B cell (primary cell): ENCODE measurements around the gene AADACL3. TPM values are rescaled to one million over a fixed set of nuclear protein-coding genes. Genes with fewer than 3 reads are reported as not detected.

ENCODE experiments used
- ATAC-seq: fragments of 200-7000 bp; cut with Tn5 transposase; one replicate; pipeline ENCODE4 v1.10.0; 2021; ENCODE audit warnings: low read depth, mild to moderate bottlenecking, moderate number of reproducible peaks, moderate library complexity
- CTCF ChIA-PET: fragments of 350-600 bp; sonication (Branson Sonifier 250); formaldehyde crosslinking; loops from one replicate; lab custom pipeline; 2021; ENCODE audit warnings: antibody characterized with exemption, inconsistent platforms; lab: Charles Lee
- POLR2A ChIA-PET: fragments of 350-600 bp; sonication (Branson Sonifier 250); formaldehyde crosslinking; loops from one replicate; lab custom pipeline; 2021; ENCODE audit warnings: antibody characterized with exemption; lab: Charles Lee
- DNase-seq: peaks from one replicate; pipeline ENCODE4 v3.0.0; 2013
- H2AFZ ChIP-seq: 2 replicates; pipeline ENCODE4 v1.6.1; 2012; ENCODE audit warnings: mild to moderate bottlenecking, low read depth, low read length; ENCODE audit not compliant: insufficient read depth, poor library complexity, severe bottlenecking
- H3K27ac ChIP-seq, 2 donors: 1 replicate in 1 of 2; 2 replicates in 1 of 2; pipeline ENCODE4 v1.5.1; 2012 to 2013; ENCODE audit warnings: low read length in 2 of 2, mild to moderate bottlenecking in 2 of 2, moderate library complexity in 1 of 2
- H3K27me3 ChIP-seq, 4 experiments: fragments of 200-600 bp in 1 of 4; sonication (generic) in 1 of 4; replicated peaks in 1 of 4; 1 replicate in 2 of 4; 2 replicates in 2 of 4; pipeline versions ENCODE4 v1.6.1 to v1.7.0; 2013 to 2016; ENCODE audit warnings: low read length in 3 of 4, mild to moderate bottlenecking in 2 of 4, mixed read lengths in 1 of 4, moderate library complexity in 1 of 4; ENCODE audit not compliant: insufficient read depth in 4 of 4, control insufficient read depth in 3 of 4; ENCODE audit errors: control extremely low read depth in 1 of 4
- H3K36me3 ChIP-seq, 2 experiments: replicated peaks in 1 of 2; 1 replicate in 1 of 2; 2 replicates in 1 of 2; pipeline versions ENCODE4 v1.6.1 to v1.7.1; 2013; ENCODE audit warnings: low read length in 1 of 2; ENCODE audit not compliant: insufficient read depth in 2 of 2, control insufficient read depth in 1 of 2; ENCODE audit errors: control extremely low read depth in 1 of 2, extremely low read depth in 1 of 2
- H3K4me1 ChIP-seq, 2 donors: fragments of 200-600 bp in 1 of 2; sonication (generic) in 1 of 2; 1 replicate in 1 of 2; 2 replicates in 1 of 2; pipeline versions ENCODE4 v1.5.1 to v1.6.1; 2013 to 2017; ENCODE audit warnings: low read length in 2 of 2; ENCODE audit not compliant: control insufficient read depth in 2 of 2, insufficient read depth in 2 of 2
- H3K4me2 ChIP-seq: replicated peaks from 2 replicates; pipeline ENCODE3; 2012; ENCODE audit warnings: mild to moderate bottlenecking, low read depth, low read length; ENCODE audit not compliant: poor library complexity, severe bottlenecking
- H3K4me3 ChIP-seq, 5 experiments: fragments of 200-600 bp in 1 of 5; sonication (generic) in 1 of 5; 1 replicate in 3 of 5; 2 replicates in 2 of 5; pipeline versions ENCODE4 v1.5.1 to v1.7.0; 2011 to 2016; ENCODE audit warnings: low read length in 4 of 5, mild to moderate bottlenecking in 4 of 5, low read depth in 2 of 5, control low read depth in 1 of 5, moderate library complexity in 1 of 5; ENCODE audit not compliant: insufficient read depth in 1 of 5; ENCODE audit errors: control extremely low read depth in 1 of 5, extremely low read depth in 1 of 5
- H3K79me2 ChIP-seq: fragments of 200-600 bp; sonication (generic); one replicate; pipeline ENCODE4 v1.6.0; 2016; ENCODE audit warnings: low read length; ENCODE audit not compliant: control insufficient read depth, insufficient read depth
- H3K9ac ChIP-seq: fragments of 200-600 bp; sonication (generic); 2 replicates; pipeline ENCODE4 v1.6.1; 2017; ENCODE audit warnings: mild to moderate bottlenecking, low read length, moderate library complexity
- H3K9me3 ChIP-seq, 3 donors: one replicate each; pipeline versions ENCODE4 v1.6.1 to v1.7.1; 2013; ENCODE audit warnings: low read length in 2 of 3; ENCODE audit not compliant: control insufficient read depth in 2 of 3, insufficient read depth in 1 of 3; ENCODE audit errors: control extremely low read depth in 1 of 3
- H4K20me1 ChIP-seq: 2 replicates; pipeline ENCODE4 v1.6.0; 2012; ENCODE audit warnings: mild to moderate bottlenecking, low read length; ENCODE audit not compliant: insufficient read depth, control insufficient read depth, poor library complexity, severe bottlenecking
- H3K27ac Mint-ChIP-seq: one replicate; pipeline ENCODE4 v1.8.0; 2021; ENCODE audit warnings: mixed read lengths
- H3K27me3 Mint-ChIP-seq: one replicate; pipeline ENCODE4 v1.8.0; 2021; ENCODE audit warnings: mixed read lengths
- H3K4me1 Mint-ChIP-seq: one replicate; pipeline ENCODE4 v1.8.0; 2021; ENCODE audit warnings: mixed read lengths
- H3K4me3 Mint-ChIP-seq: one replicate; pipeline ENCODE4 v1.8.0; 2021; ENCODE audit warnings: mixed read lengths
- H3K9me3 Mint-ChIP-seq: one replicate; pipeline ENCODE4 v1.8.0; 2022; ENCODE audit warnings: mixed read lengths; ENCODE audit not compliant: insufficient read depth
- CTCF ChIP-seq: fragments of 200-600 bp; IDR thresholded peaks from one replicate; pipeline ENCODE4 v1.8.0; 2022; ENCODE audit warnings: antibody characterized with exemption, mild to moderate bottlenecking
- EZH2 ChIP-seq: IDR thresholded peaks from 2 replicates; pipeline ENCODE4 v1.6.1; 2012; ENCODE audit warnings: borderline replicate concordance, low read depth, mild to moderate bottlenecking, moderate library complexity, low read length; ENCODE audit not compliant: insufficient read depth, poor library complexity, severe bottlenecking
- WGBS: methylation state at CpG from one replicate; pipeline ENCODE4 v1.1.5; 2013; ENCODE audit warnings: missing lambda C conversion rate; ENCODE audit not compliant: insufficient coverage; 5-methylcytosine and 5-hydroxymethylcytosine counted together
- intact Hi-C: fragments of 100-400 bp; cut with micrococcal nuclease; formaldehyde crosslinking; loops from one replicate; pipeline ENCODE4 v1.10.0; 2022
- polyA plus RNA-seq: library from polyadenylated mRNA; depleted of rRNA; stranded (reverse); fragments of >200 nt; gene quantifications from 2 replicates; pipeline ENCODE4 v1.2.3, GENCODE V29; 2012
- total RNA-seq, 2 donors: library from RNA; stranded (reverse); fragments of 120-200 nt in 1 of 2; gene quantifications; 1 replicate in 1 of 2; 2 replicates in 1 of 2; pipeline versions ENCODE4 v1.2.3 to v1.2.4, GENCODE V29; 2013 to 2022

Gene AADACL3
- total and polyA plus RNA-seq, 2 donors (not counting 1 experiment from before 2014, with no cell fraction given) = not detected

- H3K4me1 Mint-ChIP-seq = no peaks in the 10 kb centered on the region
- Histone ChIP-seq H3K4me2 (no peak overlapping the region), H3K79me2 (no peaks in the 10 kb centered on the region), H3K9ac (no peak overlapping the region), H3K36me3 (no peaks in the 10 kb centered on the region), H4K20me1 (no peaks in the 10 kb centered on the region), H3K27me3 (peaks cover 0 to 10% (median 0%) of the 10 kb centered on the region in 4 experiments), H3K4me3 (no peak overlapping the region), H3K9me3 (peaks cover 0 to 3% (median 2%) of the 10 kb centered on the region in 3 donors), H2AFZ (no peak overlapping the region), H3K4me1 (no peaks in the 10 kb centered on the region), H3K27ac (no peak overlapping the region)
- CTCF ChIA-PET = no interaction called here
- H3K4me3 Mint-ChIP-seq = no peak overlapping the region
- 80% methylated on average over 1 of the region's 3 CpGs for WGBS
- POLR2A ChIA-PET = no interaction called here
- no peak for DNase-seq
- H3K9me3 Mint-ChIP-seq = peaks cover 20% of the 10 kb centered on the region
- intact Hi-C loops = no loop called here
- peaks cover 41% of the 10 kb centered on the region for H3K27me3 Mint-ChIP-seq
- no peak for TF ChIP-seq CTCF
- no peak for TF ChIP-seq EZH2
- no peak for ATAC-seq
- no peak overlapping the region for H3K27ac Mint-ChIP-seq
Observed at GRCh38 chr1:12734651-12735050, 18.7 kb downstream of the AADACL3 start.

DNA sequence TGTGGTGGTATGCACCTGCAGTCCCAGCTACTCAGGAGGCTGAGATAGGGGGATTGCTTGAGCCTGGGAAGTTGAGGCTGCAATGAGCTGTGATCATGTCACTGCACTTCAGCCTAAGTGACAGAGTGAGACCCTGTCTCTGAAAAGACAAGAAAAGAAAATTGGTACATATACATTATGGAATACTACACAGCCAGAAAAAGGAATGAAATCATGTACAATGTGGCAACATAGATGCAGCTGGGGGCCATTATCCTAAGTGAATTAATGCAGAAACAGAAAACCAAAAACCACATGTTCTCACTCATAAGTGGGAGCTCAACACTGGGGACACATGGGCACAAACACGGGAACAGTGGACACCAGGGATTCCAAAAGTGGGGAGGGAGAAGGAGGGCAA, 23.0 kb downstream of the AADACL3 start:
- Histone ChIP-seq H3K9ac (no peak overlapping the region), H2AFZ (no peak overlapping the region), H4K20me1 (no peaks in the 10 kb centered on the region), H3K79me2 (no peaks in the 10 kb centered on the region), H3K27me3 (peaks cover 0 to 10% (median 0%) of the 10 kb centered on the region in 4 experiments), H3K4me1 (no peaks in the 10 kb centered on the region), H3K4me2 (no peak overlapping the region), H3K36me3 (no peaks in the 10 kb centered on the region), H3K4me3 (no peak overlapping the region), H3K27ac (no peak overlapping the region), H3K9me3 (peaks cover 0 to 3% (median 2%) of the 10 kb centered on the region in 3 donors)
- ChIA-PET CTCF (no interaction called here), POLR2A (no interaction called here)
- Mint-ChIP-seq H3K4me3 (no peak overlapping the region), H3K27me3 (peaks cover 36% of the 10 kb centered on the region), H3K9me3 (peaks cover 8% of the 10 kb centered on the region), H3K27ac (no peak overlapping the region), H3K4me1 (no peaks in the 10 kb centered on the region)
- DNase-seq (no peak), ATAC-seq (no peak)
- intact Hi-C loops = no loop called here
- 67% methylated on average over 1 of the region's 1 CpG for WGBS
- TF ChIP-seq CTCF (no peak), EZH2 (no peak)
